ENCODE measurements around the gene SPRR1B.
"Not testable (repeated sequence)": the region's sequence is repeated elsewhere in the genome, so short reads cannot be mapped to it uniquely, and the experiment has no call there.

The SPRR1B gene

DNA sequence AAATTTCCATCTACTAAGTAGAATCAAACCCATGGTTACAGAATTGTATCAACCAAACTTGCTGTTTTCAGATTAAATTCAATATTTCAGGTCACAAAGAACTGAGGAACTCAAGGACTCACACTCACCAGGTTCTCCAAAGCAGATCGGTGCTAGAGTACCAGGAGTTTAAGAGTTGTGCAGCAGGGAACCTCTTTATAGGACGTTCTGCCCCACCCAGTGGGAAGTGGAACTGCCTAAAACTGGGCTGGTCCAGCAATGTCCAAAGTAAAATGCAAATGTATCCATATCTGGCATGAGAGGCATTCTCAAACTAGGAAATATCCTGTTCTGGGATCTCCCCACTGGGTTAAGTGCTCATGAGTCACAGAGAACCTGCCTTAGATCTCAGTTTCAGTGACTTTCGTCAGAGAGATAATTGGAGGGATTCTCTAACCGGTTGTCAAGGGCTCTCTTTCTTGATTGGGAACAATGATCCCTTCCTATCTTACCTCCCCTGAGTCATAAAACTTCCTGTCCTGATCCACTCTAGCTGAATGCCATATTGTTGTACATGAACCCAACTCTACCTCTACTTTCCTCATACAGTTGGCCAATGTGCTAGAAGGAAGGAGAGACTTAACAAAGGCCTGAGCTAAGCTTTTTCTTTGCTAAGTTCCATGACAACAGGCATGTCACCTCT, 10.1 kb downstream of the SPRR1B start, which contains the start of gene SPRR2D:
SPRR2D (minus strand) TSS at position 171 of the 682 bp plus-strand sequence. CDS start 774 bp downstream, outside the sequence.
- no peak for DNase-seq (ENCODE audit: low read depth, low spot score)

GRCh38 chr1:153049211-153049610, 18.2 kb downstream of the SPRR1B start:
- DNase-seq (ENCODE audit: low read depth, low spot score), result no peak

DNA sequence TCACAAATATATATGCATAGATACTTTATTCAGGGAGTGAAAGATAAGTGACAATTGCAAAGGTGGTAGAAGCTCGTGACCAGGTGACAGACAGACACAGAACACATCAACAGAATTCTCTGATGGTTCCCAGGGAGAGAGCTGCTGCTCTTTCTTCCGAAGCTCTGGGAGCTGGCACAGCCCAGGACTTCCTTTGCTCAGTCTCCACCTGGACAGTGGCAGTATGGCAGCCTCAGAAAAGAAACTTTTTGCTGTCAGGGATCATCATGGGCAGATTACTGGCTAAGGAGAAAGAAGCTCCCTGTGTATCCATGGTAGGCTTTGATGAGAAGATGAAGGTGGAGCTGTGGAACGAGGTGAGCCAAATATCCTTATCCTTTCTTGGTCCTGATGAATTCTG, 25.1 kb downstream of the SPRR1B start:
- DNase-seq (ENCODE audit: low read depth, low spot score), result not testable (repeated sequence)

DNA sequence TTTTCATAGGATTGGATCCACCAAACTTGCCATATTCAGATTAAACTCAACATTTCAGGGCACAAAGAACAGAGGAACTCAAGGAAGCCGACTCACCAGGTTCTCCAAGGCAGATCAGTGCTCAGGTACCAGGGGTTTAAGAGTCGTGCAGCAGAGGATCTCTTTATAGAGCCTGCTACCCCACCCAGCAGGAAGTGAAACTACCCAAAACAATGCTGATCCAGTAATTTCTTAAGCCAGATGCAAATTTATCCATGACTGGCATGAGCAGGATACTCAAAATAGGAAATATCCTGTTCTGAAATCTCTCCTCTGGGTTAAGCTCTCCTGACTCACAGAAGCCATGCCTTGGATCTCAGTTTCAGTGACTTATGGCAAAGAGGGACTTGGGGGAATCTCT, 26.4 kb downstream of the SPRR1B start, which contains the start of gene SPRR2A:
SPRR2A (minus strand) TSS at position 138 of the 400 bp plus-strand sequence. CDS start 777 bp downstream, outside the sequence.
- DNase-seq (ENCODE audit: low read depth, low spot score), result no peak

DNA sequence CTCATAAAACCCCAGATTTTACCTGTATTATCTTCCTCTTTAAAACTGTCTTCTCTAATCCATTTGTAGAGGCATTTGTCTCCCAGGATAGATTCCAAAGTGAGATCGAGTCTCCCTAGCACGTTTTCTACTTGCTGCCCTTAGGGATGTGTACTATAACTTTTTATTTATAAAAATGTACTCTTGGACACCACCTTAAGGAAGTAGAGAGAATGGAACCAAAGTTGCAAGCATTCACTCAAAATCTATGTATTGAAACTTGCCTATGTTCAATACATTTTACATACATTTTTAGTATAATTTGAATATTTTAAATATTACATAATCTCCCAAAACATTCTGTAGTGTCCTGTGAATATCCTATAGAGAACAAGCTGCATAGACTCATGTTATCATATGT, 27.2 kb downstream of the SPRR1B start:
- no peak for DNase-seq (ENCODE audit: low read depth, low spot score)

GRCh38 chr1:153058826-153059784, 28.1 kb downstream of the SPRR1B start:
- no peak for DNase-seq (ENCODE audit: low read depth, low spot score)

DNA sequence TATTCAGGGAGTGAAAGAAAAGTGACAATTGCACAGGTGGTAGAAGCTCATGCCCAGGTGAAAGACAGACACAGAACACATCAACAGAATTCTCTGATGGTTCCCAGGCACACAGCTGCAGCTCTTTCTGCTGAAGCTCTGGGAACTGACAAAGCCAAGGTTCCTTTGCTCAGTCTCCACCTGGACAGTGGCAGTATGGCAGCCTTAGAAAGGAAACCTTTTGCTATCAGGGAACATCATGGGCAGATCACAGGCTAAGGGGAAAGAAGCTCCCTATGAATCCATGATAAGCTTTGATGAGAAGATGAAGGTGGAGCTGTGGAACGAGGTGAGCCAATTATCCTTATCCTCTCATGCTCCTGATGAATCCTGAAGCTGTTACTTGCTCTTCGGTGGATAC, 39.2 kb downstream of the SPRR1B start:
- DNase-seq (ENCODE audit: low read depth, low spot score), result no peak

DNA sequence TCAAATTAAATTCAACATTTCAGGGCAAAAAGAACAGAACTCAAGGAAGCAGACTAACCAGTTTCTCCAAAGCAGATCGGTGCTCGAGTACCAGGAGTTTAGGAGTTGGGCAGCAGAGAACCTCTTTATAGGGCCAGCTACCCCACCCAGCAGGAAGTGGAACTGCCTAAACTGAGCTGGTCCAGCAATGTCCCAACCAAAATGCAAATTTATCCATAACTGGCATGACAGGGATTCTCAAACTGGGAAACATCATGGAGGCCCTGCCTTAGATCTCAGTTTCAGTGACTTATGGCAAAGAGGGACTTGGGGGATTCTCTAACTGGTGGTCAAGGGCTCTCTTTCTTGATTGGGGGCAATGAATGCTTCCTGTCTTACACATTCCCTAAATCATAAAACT, 40.5 kb downstream of the SPRR1B start, which contains the start of gene SPRR2B:
SPRR2B (minus strand) TSS at position 101 of the 400 bp plus-strand sequence. CDS start 772 bp downstream, outside the sequence.
- no peak for DNase-seq (ENCODE audit: low read depth, low spot score)

- DNase-seq (ENCODE audit: low read depth, low spot score), result no peak
These were observed 42.1 kb downstream of the SPRR1B start for GRCh38 chr1:153072806-153073726.

GRCh38 chr1:153081736-153082135, 50.7 kb downstream of the SPRR1B start:
- no peak for DNase-seq (ENCODE audit: low read depth, low spot score)

All from iPS DF 19.7 (cell line).